KMS-11 (cell line): ENCODE measurements around the gene ISOC2.

ENCODE experiments used
- H2AFZ ChIP-seq: fragments of 200-600 bp; sonication (generic); 2 replicates; pipeline ENCODE4 v1.6.1; 2016; ENCODE audit warnings: antibody characterized with exemption, mixed run types, low read depth
- H3K27ac ChIP-seq: fragments of 200-600 bp; sonication (generic); 2 replicates; pipeline ENCODE4 v1.6.1; 2016; ENCODE audit warnings: mild to moderate bottlenecking, mixed run types
- H3K27me3 ChIP-seq: fragments of 200-600 bp; sonication (generic); 2 replicates; pipeline ENCODE4 v1.6.1; 2017; ENCODE audit warnings: mild to moderate bottlenecking, low read depth, mixed run types, moderate library complexity; ENCODE audit not compliant: insufficient read depth
- H3K36me3 ChIP-seq: fragments of 200-600 bp; sonication (generic); 2 replicates; pipeline ENCODE4 v1.6.1; 2017; ENCODE audit warnings: mild to moderate bottlenecking, mixed run types; ENCODE audit not compliant: insufficient read depth
- H3K4me1 ChIP-seq: fragments of 200-600 bp; sonication (generic); 2 replicates; pipeline ENCODE4 v1.6.1; 2016; ENCODE audit warnings: mild to moderate bottlenecking, low read depth, mixed run types; ENCODE audit not compliant: poor library complexity, severe bottlenecking
- H3K4me2 ChIP-seq: fragments of 200-600 bp; sonication (generic); 2 replicates; pipeline ENCODE4 v1.7.0; 2016; ENCODE audit warnings: mild to moderate bottlenecking, mixed run types
- H3K4me3 ChIP-seq: fragments of 200-600 bp; sonication (generic); IDR thresholded peaks from 2 replicates; pipeline ENCODE4 v1.6.1; 2017; ENCODE audit warnings: low read depth, low read length, mixed read lengths; ENCODE audit not compliant: insufficient read depth
- H3K79me2 ChIP-seq: fragments of 200-600 bp; sonication (generic); 2 replicates; pipeline ENCODE4 v1.6.1; 2016; ENCODE audit warnings: low read depth, mixed run types; ENCODE audit not compliant: insufficient read depth
- H3K9ac ChIP-seq: fragments of 200-600 bp; sonication (generic); 2 replicates; pipeline ENCODE4 v1.6.1; 2016; ENCODE audit warnings: mild to moderate bottlenecking, mixed run types
- H4K20me1 ChIP-seq: fragments of 200-600 bp; sonication (generic); 2 replicates; pipeline ENCODE4 v1.6.1; 2016; ENCODE audit warnings: mild to moderate bottlenecking, mixed run types; ENCODE audit not compliant: insufficient read depth
- TF ChIP-seq, protein P1 (sequence below): fragments of 200-600 bp; sonication (generic); conservative IDR thresholded peaks from 2 replicates; pipeline ENCODE4 v1.6.1; 2017; ENCODE audit warnings: low read depth, mild to moderate bottlenecking, antibody characterized with exemption, low read length, moderate library complexity, mixed read lengths

The ISOC2 gene

DNA sequence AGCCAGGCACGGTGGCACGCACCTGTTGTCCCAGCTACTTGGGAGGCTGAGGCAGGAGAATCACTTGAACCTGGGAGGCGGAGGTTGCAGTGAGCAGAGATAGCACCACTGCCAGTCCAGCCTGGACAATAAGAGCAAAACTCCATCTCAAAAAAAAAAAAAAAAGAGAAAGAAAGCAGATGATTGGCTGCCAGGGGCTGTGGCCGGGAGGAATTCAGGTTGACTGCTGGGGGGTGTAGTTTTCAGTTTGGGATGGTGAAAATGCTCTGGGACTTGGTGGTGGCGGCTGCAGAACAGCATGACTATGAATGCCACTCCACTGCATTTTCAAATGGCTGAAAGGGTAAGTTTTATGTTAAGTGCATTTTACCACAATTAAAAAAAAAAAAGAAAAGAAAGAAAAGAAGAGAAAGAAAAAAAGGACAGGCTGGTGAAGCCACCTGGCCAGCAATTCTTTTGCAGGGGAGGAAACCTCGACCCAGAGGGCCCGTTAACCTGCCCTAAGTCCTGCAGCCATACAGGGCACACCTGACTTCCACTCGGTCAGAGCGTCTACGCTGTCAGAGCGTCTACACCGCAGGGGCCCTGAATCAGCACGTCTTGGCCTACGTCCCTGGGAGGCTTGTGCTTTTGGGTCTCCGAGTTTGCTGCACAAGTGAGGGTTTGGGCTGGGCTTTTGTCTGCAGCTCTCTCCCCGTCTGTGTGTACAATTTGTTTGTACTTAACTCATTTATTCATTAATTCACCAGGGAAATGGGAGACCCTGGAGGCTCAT lies 3.6 kb downstream of the ISOC2 start:
- Histone ChIP-seq H3K27me3 (no peaks in the 10 kb centered on the region; the same call in 1 of the 2 replicates), H3K4me1 (peaks cover 10% of the 10 kb centered on the region), H3K27ac (no peak overlapping the region), H3K4me3 (no peak overlapping the region), H3K9ac (no peak overlapping the region), H4K20me1 (no peaks in the 10 kb centered on the region), H3K36me3 (no peaks in the 10 kb centered on the region), H3K4me2 (no peak overlapping the region), H3K79me2 (peaks cover 11% of the 10 kb centered on the region; the same call in 1 of the 2 replicates), H2AFZ (no peak overlapping the region)
- TF ChIP-seq, protein P1, sequence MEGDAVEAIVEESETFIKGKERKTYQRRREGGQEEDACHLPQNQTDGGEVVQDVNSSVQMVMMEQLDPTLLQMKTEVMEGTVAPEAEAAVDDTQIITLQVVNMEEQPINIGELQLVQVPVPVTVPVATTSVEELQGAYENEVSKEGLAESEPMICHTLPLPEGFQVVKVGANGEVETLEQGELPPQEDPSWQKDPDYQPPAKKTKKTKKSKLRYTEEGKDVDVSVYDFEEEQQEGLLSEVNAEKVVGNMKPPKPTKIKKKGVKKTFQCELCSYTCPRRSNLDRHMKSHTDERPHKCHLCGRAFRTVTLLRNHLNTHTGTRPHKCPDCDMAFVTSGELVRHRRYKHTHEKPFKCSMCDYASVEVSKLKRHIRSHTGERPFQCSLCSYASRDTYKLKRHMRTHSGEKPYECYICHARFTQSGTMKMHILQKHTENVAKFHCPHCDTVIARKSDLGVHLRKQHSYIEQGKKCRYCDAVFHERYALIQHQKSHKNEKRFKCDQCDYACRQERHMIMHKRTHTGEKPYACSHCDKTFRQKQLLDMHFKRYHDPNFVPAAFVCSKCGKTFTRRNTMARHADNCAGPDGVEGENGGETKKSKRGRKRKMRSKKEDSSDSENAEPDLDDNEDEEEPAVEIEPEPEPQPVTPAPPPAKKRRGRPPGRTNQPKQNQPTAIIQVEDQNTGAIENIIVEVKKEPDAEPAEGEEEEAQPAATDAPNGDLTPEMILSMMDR = no peak

DNA sequence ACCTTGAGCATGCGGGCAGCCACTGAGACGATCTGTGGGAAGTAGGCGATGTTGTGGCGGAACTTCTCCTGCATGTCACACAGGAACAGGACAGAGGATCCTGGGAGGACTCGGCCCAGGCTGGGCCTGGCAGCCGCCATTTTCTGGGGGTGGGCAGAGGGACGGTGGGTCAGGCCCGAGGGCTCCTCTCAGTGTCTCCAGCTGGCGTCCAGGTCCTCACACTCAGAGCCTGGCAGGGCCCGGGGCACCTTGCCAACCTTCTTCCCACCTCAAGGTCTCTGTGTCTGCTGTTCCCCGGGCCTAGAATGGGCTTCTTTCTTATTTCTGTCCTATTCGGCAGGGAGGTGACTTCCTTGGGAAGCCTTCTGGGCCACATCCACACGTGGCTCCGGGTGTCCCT lies 5.1 kb downstream of the ISOC2 start:
- Histone ChIP-seq H3K27me3 (no peaks in the 10 kb centered on the region), H3K9ac (no peak overlapping the region), H3K79me2 (peaks cover 11% of the 10 kb centered on the region; the same call in 1 of the 2 replicates), H2AFZ (no peak overlapping the region), H4K20me1 (no peaks in the 10 kb centered on the region), H3K4me3 (no peak overlapping the region), H3K27ac (no peak overlapping the region), H3K4me1 (peaks cover 5% of the 10 kb centered on the region), H3K36me3 (no peaks in the 10 kb centered on the region), H3K4me2 (no peak overlapping the region)
- TF ChIP-seq, protein P1 = no peak

DNA sequence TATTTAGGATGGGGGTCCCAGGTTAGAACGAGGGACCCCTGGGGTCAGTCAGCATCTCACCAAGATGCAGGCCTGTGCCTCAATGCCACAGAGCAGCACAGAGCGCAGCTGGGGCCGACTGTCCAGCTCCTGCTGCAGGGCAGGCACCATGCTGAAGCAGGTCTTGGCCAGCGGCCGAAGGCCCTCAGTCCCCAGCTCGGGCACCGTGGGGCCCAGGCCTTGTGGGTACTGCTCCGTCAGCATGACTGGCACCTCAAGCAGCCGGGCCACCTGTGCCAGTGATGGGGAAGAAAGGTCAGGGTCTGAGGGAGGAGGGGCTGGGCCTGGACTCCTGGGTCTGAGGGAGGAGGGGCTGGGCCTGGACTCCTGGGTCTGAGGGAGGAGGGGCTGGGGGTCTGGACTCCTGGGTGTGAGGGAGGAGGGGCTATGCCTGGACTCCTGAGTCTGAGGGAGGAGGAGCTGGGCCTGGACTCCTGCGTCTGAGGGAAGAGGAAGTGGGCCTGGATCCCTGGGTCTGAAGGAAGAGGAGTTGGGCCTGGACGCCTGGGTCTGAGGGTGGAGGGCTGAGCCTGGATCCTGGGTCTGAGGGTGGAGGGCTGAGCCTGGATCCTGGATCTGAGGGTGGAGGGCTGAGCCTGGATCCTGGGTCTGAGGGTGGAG lies 5.7 kb downstream of the ISOC2 start:
- Histone ChIP-seq H2AFZ (no peak overlapping the region), H3K27me3 (no peaks in the 10 kb centered on the region; the same call in 1 of the 2 replicates), H3K27ac (no peak overlapping the region), H3K36me3 (no peaks in the 10 kb centered on the region), H3K4me2 (no peak overlapping the region), H3K4me1 (peaks cover 2% of the 10 kb centered on the region), H4K20me1 (no peaks in the 10 kb centered on the region), H3K79me2 (peaks cover 11% of the 10 kb centered on the region; the same call in 1 of the 2 replicates), H3K9ac (no peak overlapping the region), H3K4me3 (no peak overlapping the region)
- TF ChIP-seq, protein P1 = no peak

DNA sequence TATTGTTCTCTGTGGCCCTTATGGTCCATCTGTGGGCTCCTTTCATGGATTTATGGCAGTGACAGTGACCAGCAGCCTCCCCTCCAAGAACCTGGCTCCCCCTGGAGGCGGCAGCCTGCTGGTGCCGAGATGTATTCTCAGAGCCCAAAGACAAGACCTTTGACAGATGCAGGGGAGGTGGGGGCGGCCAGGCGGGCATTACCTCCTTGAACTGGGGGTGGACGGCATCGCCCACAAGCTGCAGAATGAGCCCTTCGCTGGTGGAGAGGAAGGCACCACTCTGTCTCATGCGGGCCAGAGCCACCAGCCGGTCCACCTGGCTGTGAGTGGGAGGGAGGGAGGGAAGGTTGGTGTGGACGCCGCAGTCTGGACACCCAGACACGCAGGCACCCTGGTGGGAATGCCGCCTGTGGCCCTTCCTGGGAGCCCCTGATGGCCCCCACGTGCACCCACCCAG lies 6.6 kb downstream of the ISOC2 start:
- Histone ChIP-seq H3K9ac (no peak overlapping the region), H3K4me3 (no peak overlapping the region), H3K4me1 (no peaks in the 10 kb centered on the region), H3K27ac (no peak overlapping the region), H3K36me3 (no peaks in the 10 kb centered on the region), H3K4me2 (no peak overlapping the region), H4K20me1 (no peaks in the 10 kb centered on the region), H2AFZ (no peak overlapping the region), H3K79me2 (peaks cover 5% of the 10 kb centered on the region; the same call in 1 of the 2 replicates), H3K27me3 (no peaks in the 10 kb centered on the region; the same call in 1 of the 2 replicates)
- TF ChIP-seq, protein P1 = peak; percentile 79
